NT2/D1 (cell line): ENCODE results near the gene HDDC3.

ENCODE experiments used
- YY1 ChIP-seq: IDR thresholded peaks from 2 replicates; pipeline ENCODE4 v1.6.1; 2011; ENCODE audit not compliant: insufficient read length, insufficient read depth
- ZNF274 ChIP-seq: IDR thresholded peaks from 2 replicates; pipeline ENCODE4 v1.6.1; 2011; ENCODE audit warnings: mild to moderate bottlenecking, low read depth, low read length

- TF ChIP-seq ZNF274 (no peak), YY1 (no peak)
Observed at GRCh38 chr15:90917569-90917968, 14.8 kb downstream of the HDDC3 start.
